HEK293 (cell line): ENCODE data around the gene CTDSP1.

Source experiments
- BCL11A ChIP-seq: fragments of 450-650 bp; formaldehyde crosslinking; IDR thresholded peaks from 2 replicates; pipeline ENCODE4 v1.5.1; 2016; ENCODE audit warnings: low read depth, missing biosample characterization, missing genetic modification characterization
- HOXA7 ChIP-seq: sonication (generic); formaldehyde crosslinking; IDR thresholded peaks from 2 replicates; pipeline ENCODE4 v1.8.1; 2022; ENCODE audit warnings: missing genetic modification reagents, borderline replicate concordance
- PRDM1 ChIP-seq: fragments of 450-650 bp; formaldehyde crosslinking; IDR thresholded peaks from 2 replicates; pipeline ENCODE4; 2016; ENCODE audit warnings: missing biosample characterization, missing genetic modification characterization
- SCRT2 ChIP-seq: fragments of 450-650 bp; formaldehyde crosslinking; IDR thresholded peaks from 2 replicates; pipeline ENCODE4 v1.5.1; 2016; ENCODE audit warnings: missing biosample characterization, missing genetic modification characterization
- SP3 ChIP-seq: fragments of 450-650 bp; formaldehyde crosslinking; IDR thresholded peaks from 2 replicates; pipeline ENCODE4 v1.5.1; 2016; ENCODE audit warnings: missing biosample characterization, missing genetic modification characterization
- ZBTB17 ChIP-seq: fragments of 450-650 bp; formaldehyde crosslinking; IDR thresholded peaks from 2 replicates; pipeline ENCODE4 v1.5.1; 2016; ENCODE audit warnings: missing biosample characterization, missing genetic modification characterization
- ZBTB48 ChIP-seq: fragments of 450-650 bp; formaldehyde crosslinking; IDR thresholded peaks from 2 replicates; pipeline ENCODE4 v1.5.1; 2016; ENCODE audit warnings: missing biosample characterization, missing genetic modification characterization
- ZFP37 ChIP-seq: fragments of 450-650 bp; formaldehyde crosslinking; IDR thresholded peaks from 2 replicates; pipeline ENCODE4 v1.5.1; 2016; ENCODE audit warnings: missing biosample characterization, missing genetic modification characterization
- ZNF10 ChIP-seq: fragments of 450-650 bp; formaldehyde crosslinking; IDR thresholded peaks from 2 replicates; pipeline ENCODE4 v1.5.1; 2017; ENCODE audit warnings: missing biosample characterization, missing genetic modification characterization
- ZNF121 ChIP-seq: fragments of 450-650 bp; formaldehyde crosslinking; IDR thresholded peaks from 2 replicates; pipeline ENCODE4 v1.5.1; 2016; ENCODE audit warnings: missing biosample characterization, missing genetic modification characterization
- ZNF19 ChIP-seq: fragments of 450-650 bp; formaldehyde crosslinking; IDR thresholded peaks from 2 replicates; pipeline ENCODE4; 2016; ENCODE audit warnings: missing biosample characterization, missing genetic modification characterization, low read depth
- ZNF24 ChIP-seq: fragments of 450-650 bp; formaldehyde crosslinking; IDR thresholded peaks from 2 replicates; pipeline ENCODE4 v1.5.1; 2016; ENCODE audit warnings: missing biosample characterization, missing genetic modification characterization
- ZNF266 ChIP-seq: fragments of 450-650 bp; formaldehyde crosslinking; IDR thresholded peaks from 2 replicates; pipeline ENCODE4 v1.5.1; 2016; ENCODE audit warnings: missing biosample characterization, missing genetic modification characterization, low read depth
- ZNF311 ChIP-seq: fragments of 450-650 bp; formaldehyde crosslinking; IDR thresholded peaks from 2 replicates; pipeline ENCODE4 v1.5.1; 2017; ENCODE audit warnings: missing biosample characterization, missing genetic modification characterization, borderline replicate concordance
- ZNF423 ChIP-seq: fragments of 450-650 bp; formaldehyde crosslinking; IDR thresholded peaks from 2 replicates; pipeline ENCODE4 v1.5.1; 2016; ENCODE audit warnings: missing biosample characterization, missing genetic modification characterization
- ZNF473 ChIP-seq: fragments of 450-650 bp; formaldehyde crosslinking; IDR thresholded peaks from 2 replicates; pipeline ENCODE4 v1.5.1; 2017; ENCODE audit warnings: missing biosample characterization, missing genetic modification characterization
- ZNF529 ChIP-seq: fragments of 450-650 bp; formaldehyde crosslinking; IDR thresholded peaks from 2 replicates; pipeline ENCODE4 v1.5.1; 2017; ENCODE audit warnings: missing genetic modification characterization, missing biosample characterization; ENCODE audit not compliant: insufficient replicate concordance
- ZNF530 ChIP-seq: fragments of 450-650 bp; formaldehyde crosslinking; IDR thresholded peaks from 2 replicates; pipeline ENCODE4 v1.5.1; 2016; ENCODE audit warnings: low read depth, missing biosample characterization, missing genetic modification characterization
- ZNF768 ChIP-seq: fragments of 450-650 bp; formaldehyde crosslinking; IDR thresholded peaks from 2 replicates; pipeline ENCODE4 v1.5.1; 2018; ENCODE audit warnings: missing biosample characterization, mild to moderate bottlenecking, missing genetic modification characterization
- TF ChIP-seq, protein P1 (sequence below): fragments of 450-650 bp; formaldehyde crosslinking; conservative IDR thresholded peaks from 2 replicates; pipeline ENCODE4 v1.5.1; 2016; ENCODE audit warnings: low read depth, missing biosample characterization, missing genetic modification characterization
- TF ChIP-seq, protein P2 (sequence below): fragments of 450-650 bp; formaldehyde crosslinking; IDR thresholded peaks from 2 replicates; pipeline ENCODE4 v1.5.1; 2017; ENCODE audit warnings: missing biosample characterization, missing genetic modification characterization
- TF ChIP-seq, protein P3 (sequence below): fragments of 450-650 bp; formaldehyde crosslinking; IDR thresholded peaks from 2 replicates; pipeline ENCODE4 v1.5.1; 2016; ENCODE audit warnings: missing biosample characterization, missing genetic modification characterization
- TF ChIP-seq, protein P4 (sequence below): fragments of 450-650 bp; formaldehyde crosslinking; IDR thresholded peaks from 2 replicates; pipeline ENCODE4 v1.5.1; 2017; ENCODE audit warnings: missing biosample characterization, missing genetic modification characterization
- TF ChIP-seq, protein P5 (sequence below): fragments of 450-650 bp; formaldehyde crosslinking; IDR thresholded peaks from 2 replicates; pipeline ENCODE4 v1.5.1; 2016; ENCODE audit warnings: missing biosample characterization, missing genetic modification characterization, borderline replicate concordance
- TF ChIP-seq, protein P6 (sequence below): fragments of 450-650 bp; formaldehyde crosslinking; IDR thresholded peaks from 2 replicates; pipeline ENCODE4 v1.5.1; 2016; ENCODE audit warnings: missing biosample characterization, missing genetic modification characterization

Gene CTDSP1

DNA sequence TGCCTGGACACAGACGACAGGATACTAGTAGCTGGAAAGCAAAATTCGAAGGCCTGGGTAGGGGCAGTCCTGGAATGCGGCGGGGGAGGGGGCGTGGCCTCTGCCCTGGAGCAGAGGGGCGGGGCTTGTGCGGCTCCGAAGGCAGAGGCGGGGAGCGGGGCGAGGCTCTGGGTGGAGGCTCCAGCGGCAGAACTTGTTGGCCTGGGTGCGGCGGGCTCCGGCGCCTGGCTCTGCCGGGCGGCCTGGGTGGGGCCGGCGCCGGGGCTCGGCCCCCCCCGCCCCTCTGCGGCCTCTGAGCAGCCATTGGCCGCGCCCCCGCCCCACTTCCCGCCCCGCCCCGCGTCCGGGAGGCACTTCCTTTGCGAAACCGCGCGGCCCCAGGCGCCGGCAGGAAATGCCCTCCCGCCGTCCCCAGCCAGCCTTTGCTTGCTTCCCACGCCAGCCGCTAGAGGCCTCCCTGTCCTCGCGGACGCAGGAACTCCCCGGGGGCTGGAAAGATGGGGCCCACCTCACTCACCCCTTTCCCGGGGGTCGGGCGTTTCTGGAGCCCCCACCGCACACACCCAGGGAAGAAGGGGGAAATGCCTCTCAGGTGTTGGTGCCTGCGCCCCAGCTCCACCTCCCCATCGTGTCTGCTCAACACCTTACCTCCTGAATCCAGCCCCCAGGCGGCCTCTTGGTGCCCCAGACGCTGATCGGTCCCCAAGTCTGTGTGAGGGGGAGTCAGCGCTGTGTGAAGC is 6.7 kb downstream of the CTDSP1 start (continued):
- TF ChIP-seq, protein P1, sequence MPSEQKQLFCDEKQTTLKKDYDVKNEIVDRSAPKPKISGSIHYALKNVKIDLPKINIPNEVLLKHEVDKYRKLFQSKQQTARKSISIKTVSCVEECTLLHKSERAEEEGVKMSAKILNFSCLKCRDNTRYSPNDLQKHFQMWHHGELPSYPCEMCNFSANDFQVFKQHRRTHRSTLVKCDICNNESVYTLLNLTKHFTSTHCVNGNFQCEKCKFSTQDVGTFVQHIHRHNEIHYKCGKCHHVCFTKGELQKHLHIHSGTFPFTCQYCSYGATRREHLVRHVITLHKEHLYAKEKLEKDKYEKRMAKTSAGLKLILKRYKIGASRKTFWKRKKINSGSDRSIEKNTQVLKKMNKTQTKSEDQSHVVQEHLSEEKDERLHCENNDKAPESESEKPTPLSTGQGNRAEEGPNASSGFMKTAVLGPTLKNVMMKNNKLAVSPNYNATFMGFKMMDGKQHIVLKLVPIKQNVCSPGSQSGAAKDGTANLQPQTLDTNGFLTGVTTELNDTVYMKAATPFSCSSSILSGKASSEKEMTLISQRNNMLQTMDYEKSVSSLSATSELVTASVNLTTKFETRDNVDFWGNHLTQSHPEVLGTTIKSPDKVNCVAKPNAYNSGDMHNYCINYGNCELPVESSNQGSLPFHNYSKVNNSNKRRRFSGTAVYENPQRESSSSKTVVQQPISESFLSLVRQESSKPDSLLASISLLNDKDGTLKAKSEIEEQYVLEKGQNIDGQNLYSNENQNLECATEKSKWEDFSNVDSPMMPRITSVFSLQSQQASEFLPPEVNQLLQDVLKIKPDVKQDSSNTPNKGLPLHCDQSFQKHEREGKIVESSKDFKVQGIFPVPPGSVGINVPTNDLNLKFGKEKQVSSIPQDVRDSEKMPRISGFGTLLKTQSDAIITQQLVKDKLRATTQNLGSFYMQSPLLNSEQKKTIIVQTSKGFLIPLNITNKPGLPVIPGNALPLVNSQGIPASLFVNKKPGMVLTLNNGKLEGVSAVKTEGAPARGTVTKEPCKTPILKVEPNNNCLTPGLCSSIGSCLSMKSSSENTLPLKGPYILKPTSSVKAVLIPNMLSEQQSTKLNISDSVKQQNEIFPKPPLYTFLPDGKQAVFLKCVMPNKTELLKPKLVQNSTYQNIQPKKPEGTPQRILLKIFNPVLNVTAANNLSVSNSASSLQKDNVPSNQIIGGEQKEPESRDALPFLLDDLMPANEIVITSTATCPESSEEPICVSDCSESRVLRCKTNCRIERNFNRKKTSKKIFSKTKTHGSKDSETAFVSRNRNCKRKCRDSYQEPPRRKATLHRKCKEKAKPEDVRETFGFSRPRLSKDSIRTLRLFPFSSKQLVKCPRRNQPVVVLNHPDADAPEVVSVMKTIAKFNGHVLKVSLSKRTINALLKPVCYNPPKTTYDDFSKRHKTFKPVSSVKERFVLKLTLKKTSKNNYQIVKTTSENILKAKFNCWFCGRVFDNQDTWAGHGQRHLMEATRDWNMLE (tag by site-specific recombination) = no peak
- TF ChIP-seq SP3 = peak; percentile 71
- no peak for TF ChIP-seq ZNF473 (tag by site-specific recombination)
- TF ChIP-seq ZNF10 (tag by site-specific recombination) = no peak
- no peak for TF ChIP-seq ZNF311 (tag by site-specific recombination)
- TF ChIP-seq, protein P2, sequence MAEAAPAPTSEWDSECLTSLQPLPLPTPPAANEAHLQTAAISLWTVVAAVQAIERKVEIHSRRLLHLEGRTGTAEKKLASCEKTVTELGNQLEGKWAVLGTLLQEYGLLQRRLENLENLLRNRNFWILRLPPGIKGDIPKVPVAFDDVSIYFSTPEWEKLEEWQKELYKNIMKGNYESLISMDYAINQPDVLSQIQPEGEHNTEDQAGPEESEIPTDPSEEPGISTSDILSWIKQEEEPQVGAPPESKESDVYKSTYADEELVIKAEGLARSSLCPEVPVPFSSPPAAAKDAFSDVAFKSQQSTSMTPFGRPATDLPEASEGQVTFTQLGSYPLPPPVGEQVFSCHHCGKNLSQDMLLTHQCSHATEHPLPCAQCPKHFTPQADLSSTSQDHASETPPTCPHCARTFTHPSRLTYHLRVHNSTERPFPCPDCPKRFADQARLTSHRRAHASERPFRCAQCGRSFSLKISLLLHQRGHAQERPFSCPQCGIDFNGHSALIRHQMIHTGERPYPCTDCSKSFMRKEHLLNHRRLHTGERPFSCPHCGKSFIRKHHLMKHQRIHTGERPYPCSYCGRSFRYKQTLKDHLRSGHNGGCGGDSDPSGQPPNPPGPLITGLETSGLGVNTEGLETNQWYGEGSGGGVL (tag by site-specific recombination) = no peak
- TF ChIP-seq HOXA7 (CRISPR knock-in tag) = no peak
- TF ChIP-seq, protein P3, sequence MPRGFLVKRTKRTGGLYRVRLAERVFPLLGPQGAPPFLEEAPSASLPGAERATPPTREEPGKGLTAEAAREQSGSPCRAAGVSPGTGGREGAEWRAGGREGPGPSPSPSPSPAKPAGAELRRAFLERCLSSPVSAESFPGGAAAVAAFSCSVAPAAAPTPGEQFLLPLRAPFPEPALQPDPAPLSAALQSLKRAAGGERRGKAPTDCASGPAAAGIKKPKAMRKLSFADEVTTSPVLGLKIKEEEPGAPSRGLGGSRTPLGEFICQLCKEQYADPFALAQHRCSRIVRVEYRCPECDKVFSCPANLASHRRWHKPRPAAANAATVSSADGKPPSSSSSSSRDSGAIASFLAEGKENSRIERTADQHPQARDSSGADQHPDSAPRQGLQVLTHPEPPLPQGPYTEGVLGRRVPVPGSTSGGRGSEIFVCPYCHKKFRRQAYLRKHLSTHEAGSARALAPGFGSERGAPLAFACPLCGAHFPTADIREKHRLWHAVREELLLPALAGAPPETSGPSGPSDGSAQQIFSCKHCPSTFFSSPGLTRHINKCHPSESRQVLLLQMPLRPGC (tag by site-specific recombination) = peak; percentile 78
- TF ChIP-seq, protein P4, sequence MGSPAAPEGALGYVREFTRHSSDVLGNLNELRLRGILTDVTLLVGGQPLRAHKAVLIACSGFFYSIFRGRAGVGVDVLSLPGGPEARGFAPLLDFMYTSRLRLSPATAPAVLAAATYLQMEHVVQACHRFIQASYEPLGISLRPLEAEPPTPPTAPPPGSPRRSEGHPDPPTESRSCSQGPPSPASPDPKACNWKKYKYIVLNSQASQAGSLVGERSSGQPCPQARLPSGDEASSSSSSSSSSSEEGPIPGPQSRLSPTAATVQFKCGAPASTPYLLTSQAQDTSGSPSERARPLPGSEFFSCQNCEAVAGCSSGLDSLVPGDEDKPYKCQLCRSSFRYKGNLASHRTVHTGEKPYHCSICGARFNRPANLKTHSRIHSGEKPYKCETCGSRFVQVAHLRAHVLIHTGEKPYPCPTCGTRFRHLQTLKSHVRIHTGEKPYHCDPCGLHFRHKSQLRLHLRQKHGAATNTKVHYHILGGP (tag by site-specific recombination) = no peak
- no peak for TF ChIP-seq BCL11A (tag by site-specific recombination)
- no peak for TF ChIP-seq ZNF121 (tag by site-specific recombination)
- TF ChIP-seq ZNF768 (tag by site-specific recombination) = no peak
- TF ChIP-seq ZBTB17 (tag by site-specific recombination) = no peak
- no peak for TF ChIP-seq ZNF24 (tag by site-specific recombination)
- no peak for TF ChIP-seq ZNF530 (tag by site-specific recombination)
- TF ChIP-seq PRDM1 (tag by site-specific recombination) = no peak
- no peak for TF ChIP-seq ZNF266
- no peak for TF ChIP-seq SCRT2
- TF ChIP-seq, protein P5, sequence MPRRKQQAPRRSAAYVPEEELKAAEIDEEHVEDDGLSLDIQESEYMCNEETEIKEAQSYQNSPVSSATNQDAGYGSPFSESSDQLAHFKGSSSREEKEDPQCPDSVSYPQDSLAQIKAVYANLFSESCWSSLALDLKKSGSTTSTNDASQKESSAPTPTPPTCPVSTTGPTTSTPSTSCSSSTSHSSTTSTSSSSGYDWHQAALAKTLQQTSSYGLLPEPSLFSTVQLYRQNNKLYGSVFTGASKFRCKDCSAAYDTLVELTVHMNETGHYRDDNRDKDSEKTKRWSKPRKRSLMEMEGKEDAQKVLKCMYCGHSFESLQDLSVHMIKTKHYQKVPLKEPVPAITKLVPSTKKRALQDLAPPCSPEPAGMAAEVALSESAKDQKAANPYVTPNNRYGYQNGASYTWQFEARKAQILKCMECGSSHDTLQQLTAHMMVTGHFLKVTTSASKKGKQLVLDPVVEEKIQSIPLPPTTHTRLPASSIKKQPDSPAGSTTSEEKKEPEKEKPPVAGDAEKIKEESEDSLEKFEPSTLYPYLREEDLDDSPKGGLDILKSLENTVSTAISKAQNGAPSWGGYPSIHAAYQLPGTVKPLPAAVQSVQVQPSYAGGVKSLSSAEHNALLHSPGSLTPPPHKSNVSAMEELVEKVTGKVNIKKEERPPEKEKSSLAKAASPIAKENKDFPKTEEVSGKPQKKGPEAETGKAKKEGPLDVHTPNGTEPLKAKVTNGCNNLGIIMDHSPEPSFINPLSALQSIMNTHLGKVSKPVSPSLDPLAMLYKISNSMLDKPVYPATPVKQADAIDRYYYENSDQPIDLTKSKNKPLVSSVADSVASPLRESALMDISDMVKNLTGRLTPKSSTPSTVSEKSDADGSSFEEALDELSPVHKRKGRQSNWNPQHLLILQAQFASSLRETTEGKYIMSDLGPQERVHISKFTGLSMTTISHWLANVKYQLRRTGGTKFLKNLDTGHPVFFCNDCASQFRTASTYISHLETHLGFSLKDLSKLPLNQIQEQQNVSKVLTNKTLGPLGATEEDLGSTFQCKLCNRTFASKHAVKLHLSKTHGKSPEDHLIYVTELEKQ = no peak
- TF ChIP-seq, protein P6, sequence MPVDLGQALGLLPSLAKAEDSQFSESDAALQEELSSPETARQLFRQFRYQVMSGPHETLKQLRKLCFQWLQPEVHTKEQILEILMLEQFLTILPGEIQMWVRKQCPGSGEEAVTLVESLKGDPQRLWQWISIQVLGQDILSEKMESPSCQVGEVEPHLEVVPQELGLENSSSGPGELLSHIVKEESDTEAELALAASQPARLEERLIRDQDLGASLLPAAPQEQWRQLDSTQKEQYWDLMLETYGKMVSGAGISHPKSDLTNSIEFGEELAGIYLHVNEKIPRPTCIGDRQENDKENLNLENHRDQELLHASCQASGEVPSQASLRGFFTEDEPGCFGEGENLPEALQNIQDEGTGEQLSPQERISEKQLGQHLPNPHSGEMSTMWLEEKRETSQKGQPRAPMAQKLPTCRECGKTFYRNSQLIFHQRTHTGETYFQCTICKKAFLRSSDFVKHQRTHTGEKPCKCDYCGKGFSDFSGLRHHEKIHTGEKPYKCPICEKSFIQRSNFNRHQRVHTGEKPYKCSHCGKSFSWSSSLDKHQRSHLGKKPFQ (tag by site-specific recombination) = no peak
- no peak for TF ChIP-seq ZNF19 (tag by site-specific recombination)
- TF ChIP-seq ZNF529 (tag by site-specific recombination) = no peak
- 0 out of 2 replicates have a peak, but pooled peaks have one; percentile 24 for TF ChIP-seq ZFP37
- 0 out of 2 replicates have a peak, but pooled peaks have one; percentile 25 for TF ChIP-seq ZNF423 (tag by site-specific recombination)
- peak; percentile 66; the same call in 1 of the 2 replicates for TF ChIP-seq ZBTB48 (tag by site-specific recombination)
